Activated CD4-positive, CD25-positive, alpha-beta regulatory T cell (primary cell): Measurements from ENCODE around the gene SLC9A4.

Source experiments
- DNase-seq, 4 experiments: peaks; one replicate each; lab custom pipeline; 2025; lab: John Stamatoyannopoulos, UW

Gene SLC9A4

GRCh38 chr2:102455061-102455670, 17.9 kb upstream of the SLC9A4 start:
- no peak for DNase-seq

DNA sequence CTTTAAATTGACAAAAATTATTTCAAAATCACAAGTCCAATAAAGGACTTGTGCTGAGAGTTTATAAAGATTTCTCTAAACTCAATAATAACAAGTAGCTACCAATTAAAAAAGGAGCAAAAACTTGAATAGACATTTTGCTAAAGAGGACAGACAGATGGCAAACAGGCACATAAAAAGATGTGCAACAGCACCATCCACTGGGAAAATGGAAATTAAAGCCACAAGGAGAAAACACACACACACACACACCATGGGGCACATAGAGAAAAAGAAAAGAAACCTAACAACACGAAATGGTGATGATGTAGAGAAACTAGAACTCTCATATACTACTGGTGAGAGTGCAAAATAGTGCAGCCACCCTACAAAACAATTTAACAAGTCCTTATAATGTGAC, 12.6 kb upstream of the SLC9A4 start:
- DNase-seq, result no peak

- DNase-seq, result no peak
These were observed 11.8 kb upstream of the SLC9A4 start for GRCh38 chr2:102461188-102461587.

GRCh38 chr2:102463160-102463559, 9.9 kb upstream of the SLC9A4 start:
- DNase-seq, result no peak

- no peak for DNase-seq
These were observed 2.9 kb upstream of the SLC9A4 start for GRCh38 chr2:102470168-102470567.

DNA sequence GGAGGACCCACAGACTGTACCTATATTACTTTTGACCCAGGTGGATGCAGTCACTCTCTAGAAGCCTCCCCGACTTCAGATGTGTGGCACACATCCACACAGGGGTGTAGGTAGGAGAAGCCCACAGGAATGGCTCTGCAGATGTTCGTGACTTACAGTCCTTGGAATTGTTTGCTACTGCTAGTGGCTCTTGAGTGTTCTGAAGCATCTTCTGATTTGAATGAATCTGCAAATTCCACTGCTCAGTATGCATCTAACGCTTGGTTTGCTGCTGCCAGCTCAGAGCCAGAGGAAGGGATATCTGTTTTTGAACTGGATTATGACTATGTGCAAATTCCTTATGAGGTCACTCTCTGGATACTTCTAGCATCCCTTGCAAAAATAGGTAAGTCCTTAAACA, 605 bp downstream of the SLC9A4 start:
- DNase-seq, result no peak

DNA sequence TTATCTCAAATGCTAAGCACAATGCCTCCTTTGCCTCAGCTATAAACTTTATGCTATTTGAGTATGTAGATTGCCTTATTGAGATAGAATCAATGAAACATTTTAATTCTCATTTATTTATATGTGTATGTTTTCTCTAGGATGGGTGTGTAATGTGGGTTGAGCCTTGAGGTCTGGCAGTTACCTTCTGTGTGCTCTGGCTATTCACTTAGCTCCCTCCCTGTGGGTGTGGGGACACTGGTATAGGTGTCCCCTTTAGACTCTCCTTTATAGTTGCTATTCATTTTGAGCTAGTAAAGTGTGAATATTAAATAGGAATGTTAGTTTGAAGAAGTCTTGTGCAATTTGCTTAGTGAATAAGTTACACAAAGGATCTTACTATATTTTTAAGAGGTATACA, 1.8 kb downstream of the SLC9A4 start:
- DNase-seq, result no peak

DNA sequence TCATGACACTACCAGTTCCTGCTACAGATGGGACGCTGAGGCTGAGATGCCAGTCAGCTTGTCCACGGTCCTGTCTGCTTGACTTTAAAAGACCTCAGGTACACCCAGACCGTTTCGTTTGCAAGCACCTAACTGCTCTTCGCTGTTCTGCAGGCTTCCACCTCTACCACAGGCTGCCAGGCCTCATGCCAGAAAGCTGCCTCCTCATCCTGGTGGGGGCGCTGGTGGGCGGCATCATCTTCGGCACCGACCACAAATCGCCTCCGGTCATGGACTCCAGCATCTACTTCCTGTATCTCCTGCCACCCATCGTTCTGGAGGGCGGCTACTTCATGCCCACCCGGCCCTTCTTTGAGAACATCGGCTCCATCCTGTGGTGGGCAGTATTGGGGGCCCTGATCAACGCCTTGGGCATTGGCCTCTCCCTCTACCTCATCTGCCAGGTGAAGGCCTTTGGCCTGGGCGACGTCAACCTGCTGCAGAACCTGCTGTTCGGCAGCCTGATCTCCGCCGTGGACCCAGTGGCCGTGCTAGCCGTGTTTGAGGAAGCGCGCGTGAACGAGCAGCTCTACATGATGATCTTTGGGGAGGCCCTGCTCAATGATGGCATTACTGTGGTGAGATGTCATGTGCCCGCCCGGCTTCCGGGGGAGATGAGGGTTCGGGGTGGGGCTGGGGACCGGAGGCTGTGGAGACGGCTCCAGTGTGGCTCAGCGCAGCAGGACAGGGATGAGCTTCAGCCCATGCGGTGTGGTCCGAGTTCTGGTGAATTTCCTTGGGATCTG, 5.9 kb downstream of the SLC9A4 start:
- no peak for DNase-seq

GRCh38 chr2:102480285-102481195, 7.5 kb downstream of the SLC9A4 start:
- DNase-seq, result no peak

- DNase-seq, result no peak
These were observed 8.9 kb downstream of the SLC9A4 start for GRCh38 chr2:102481931-102482330.

DNA sequence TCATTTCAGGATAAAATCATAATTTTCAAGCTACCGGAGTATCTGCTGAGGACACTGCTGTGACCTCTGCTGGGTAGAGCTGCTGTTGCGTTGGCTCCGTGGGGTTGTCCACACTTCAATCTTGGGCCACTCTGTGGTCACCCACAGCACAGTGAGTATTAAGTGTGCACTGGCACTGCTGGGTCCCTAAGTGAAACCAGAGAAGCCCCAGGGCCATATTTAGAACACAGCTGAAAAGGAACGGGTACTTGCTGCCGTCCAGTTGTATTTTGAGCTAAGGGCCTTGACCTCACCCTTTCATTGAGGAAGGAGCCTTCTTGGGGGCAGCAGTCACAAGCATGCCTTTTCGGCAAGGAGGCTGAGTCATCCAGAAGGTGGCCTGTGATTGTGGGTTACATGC, 10.1 kb downstream of the SLC9A4 start:
- DNase-seq, result no peak

DNA sequence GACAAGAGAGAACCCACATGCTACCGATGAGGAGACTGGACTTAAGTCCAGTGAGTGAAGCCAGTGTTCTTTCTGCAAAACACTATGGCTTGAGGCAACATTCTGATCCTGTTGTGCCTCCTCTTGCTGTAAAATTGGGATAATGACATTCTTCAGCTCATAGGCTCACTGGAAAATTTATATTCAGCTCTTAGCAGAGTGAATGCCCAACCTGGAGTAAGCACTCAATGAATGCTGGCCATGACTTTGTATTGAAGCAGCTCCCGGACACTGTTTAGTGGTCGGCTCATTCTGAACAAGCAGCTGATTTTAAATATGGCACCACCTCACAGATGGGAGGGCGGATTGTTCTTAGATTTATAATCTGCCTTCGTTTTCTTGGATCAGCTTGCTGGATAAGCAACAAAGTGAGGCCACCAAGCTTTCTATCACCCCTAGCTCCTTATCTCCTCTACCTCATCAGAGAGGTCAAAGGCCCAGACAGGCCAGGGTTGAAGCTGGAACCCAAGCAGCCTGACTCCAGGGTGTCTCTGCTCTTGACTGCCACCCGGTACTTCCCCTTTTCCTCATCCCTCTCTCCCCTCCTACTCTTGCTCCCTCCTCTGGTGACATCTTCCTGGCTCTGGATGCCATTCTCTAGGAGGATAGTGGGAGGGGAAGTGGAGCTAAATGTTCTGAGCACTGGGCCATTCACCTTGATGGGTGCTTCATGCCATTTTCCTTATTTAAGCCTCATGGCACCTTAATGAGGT, 11.5 kb downstream of the SLC9A4 start:
- no peak for DNase-seq

DNA sequence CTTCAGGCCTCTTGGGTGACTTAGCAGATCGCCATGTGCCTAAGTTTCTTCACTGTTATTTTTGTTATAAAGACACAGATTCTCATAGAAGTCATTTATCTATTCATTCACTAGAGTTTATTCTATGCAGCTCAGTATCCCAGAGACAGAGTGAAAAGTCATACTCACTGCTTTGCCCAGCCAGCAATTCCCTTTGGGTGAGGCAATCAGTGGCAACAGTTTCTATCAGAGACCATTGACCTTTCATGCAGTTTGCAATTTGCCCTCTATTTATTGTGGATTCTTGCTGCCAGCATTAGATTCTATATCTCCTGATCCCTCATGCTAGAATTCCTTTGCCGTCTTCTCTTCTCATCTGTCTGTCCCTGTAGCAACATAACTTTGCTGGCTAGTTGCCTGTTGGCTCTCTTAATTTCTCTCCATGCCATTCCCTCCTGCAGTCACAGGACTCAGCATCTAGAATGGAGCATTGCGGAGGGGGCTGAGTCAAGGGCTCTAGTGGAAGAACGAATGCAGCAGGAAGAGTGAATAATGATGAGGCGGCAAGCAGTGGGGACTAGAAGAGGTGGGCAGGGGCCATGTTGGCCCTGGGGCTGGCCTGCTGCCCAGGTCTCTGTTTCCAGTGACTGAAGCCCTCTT, 12.2 kb downstream of the SLC9A4 start:
- DNase-seq, result no peak

DNA sequence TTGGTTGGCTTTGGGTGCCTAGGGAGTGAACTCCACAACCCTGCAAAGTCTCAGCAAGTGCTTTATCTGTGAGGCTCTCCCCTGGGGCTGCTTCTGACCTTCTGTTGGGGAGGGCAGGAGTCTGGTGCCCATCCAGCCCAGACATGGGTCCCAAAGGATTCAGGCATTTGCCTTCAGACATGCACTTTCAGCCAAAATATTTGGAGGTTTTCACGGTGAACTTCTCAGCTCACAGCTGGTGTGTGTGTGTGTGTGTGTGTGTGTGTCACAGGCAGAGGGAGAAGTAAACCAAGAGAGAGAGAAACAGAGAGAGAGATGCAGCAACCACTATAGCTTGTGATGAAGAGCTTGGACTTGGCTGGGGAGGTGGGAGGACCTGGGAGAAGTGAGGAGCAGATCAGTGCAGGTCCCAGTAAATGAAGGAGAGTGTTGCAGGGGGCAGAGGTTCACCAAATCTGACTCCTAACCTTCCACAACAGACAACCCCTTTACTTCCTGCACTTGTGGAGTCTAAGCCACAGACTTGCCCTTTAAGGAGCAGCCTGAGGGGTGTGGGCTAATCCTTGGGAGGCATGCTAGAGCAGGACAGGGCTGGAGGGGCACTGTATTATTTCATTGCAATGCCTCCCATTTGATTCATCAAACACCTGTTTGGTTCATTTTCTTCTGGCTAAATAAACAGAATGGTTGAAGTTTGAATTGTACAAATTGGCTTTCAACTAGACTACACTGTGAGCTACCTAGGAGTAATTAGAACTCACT, 14.1 kb downstream of the SLC9A4 start:
- no peak for DNase-seq

DNA sequence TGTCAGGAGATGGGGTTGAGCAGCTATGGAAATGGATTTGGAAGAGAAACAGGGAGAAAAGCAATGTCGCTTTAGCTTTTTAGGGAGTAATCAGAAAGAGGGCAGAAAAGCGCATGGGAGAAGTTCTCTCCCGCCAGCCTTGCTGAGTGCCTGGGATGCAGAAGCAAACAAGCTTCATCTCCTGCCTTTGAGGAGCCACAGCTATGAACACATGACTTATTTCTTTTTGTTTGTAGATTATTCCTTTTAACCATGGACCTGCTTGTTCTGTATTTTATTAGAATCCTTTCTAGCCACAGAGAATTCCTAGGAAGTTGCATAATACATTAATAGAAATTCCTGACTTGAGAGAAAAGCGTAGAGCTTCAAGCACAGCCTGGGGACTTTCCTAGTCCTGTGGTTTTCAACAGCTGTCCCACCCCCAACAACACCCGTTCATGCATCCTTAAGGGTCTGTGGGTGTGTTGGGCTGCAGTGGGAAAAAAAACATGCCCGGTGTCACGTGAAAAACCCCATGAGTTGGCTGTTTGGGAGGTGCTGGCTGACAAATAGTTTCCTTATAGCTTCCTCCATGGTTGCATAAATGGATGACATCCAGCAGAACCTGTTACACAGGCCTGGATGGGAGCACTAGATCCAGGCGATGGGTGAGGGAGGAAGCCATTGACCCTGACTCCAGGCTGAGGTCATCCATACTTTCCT, 14.9 kb downstream of the SLC9A4 start:
- DNase-seq, result no peak

- DNase-seq, result no peak
These were observed 16.6 kb downstream of the SLC9A4 start for GRCh38 chr2:102489646-102490045.

- DNase-seq, result no peak
These were observed 19.0 kb downstream of the SLC9A4 start for GRCh38 chr2:102492006-102492405.

- no peak for DNase-seq
These were observed 21.5 kb downstream of the SLC9A4 start for GRCh38 chr2:102494570-102494969.

DNA sequence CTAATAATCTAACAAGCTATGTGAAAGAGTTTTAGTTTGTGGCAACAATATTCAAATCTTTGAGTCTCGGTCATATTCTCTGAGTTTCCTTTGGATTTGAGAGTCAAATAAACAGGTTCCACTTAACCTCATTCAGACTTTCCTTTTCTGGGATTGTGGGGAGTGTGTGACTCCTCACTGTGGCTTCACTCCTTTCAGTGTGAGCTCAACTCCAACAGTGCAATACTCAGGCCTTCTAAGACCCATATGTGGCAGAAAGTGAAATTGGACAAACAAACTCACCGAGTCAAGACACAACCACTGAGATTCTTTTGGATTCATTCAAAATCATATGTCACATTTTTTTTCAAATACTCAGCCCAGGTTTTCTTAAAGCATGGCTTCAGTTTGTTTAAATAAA, 25.4 kb downstream of the SLC9A4 start:
- no peak for DNase-seq

DNA sequence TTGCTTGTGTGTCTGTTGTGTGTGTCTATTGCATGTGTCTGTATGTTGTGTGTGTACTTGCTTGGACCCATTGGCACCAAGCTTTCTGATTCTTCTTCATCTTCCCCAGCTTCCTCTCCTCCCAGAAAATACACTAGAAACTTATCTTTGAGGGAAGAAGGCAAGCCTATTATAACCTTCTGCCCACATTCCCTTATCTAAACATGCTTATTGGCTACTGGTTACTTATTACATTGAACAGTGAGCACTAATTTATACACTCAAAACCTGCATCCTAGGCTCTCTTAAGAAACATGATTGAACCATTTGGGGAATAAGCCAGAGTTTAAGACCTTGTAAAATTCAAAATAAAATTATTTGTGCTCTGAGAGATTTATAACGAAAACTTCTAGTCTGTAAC, 26.5 kb downstream of the SLC9A4 start:
- DNase-seq, result no peak
